Peyer's patch (tissue), 4 donors: ENCODE measurements around the gene SAPCD2. TPM values are rescaled to one million over a fixed set of nuclear protein-coding genes. Genes with fewer than 3 reads are reported as not detected.
A peak's percentile ranks its signal among the peaks of the same experiment; 100 is the strongest.

Source experiments
- DNase-seq, 3 donors: peaks; one replicate each; pipeline ENCODE4 v3.0.0-alpha.2; 2017 to 2019
- H3K27ac ChIP-seq, 4 donors: fragments of 200-600 bp; sonication (generic); one replicate each; pipeline ENCODE4 v1.5.1; 2016 to 2019
- H3K27me3 ChIP-seq, 2 donors: fragments of 200-600 bp; sonication (generic); one replicate each; pipeline ENCODE4 v1.5.1; 2019
- H3K36me3 ChIP-seq, 3 donors: fragments of 200-600 bp; sonication (generic); one replicate each; pipeline ENCODE4 v1.5.1; 2016 to 2019
- H3K4me1 ChIP-seq, 4 donors: fragments of 200-600 bp; sonication (generic); one replicate each; pipeline ENCODE4 v1.5.1; 2016 to 2019
- H3K4me3 ChIP-seq, 4 donors: fragments of 200-600 bp; sonication (generic); 1 replicate in 3 of 4; 2 replicates in 1 of 4; pipeline ENCODE4 v1.5.1; 2016 to 2019; ENCODE audit warnings: mild to moderate bottlenecking in 1 of 4
- H3K9me3 ChIP-seq, 4 donors: fragments of 200-600 bp; sonication (generic); one replicate each; pipeline ENCODE4 v1.5.1; 2016 to 2019; ENCODE audit warnings: mild to moderate bottlenecking in 1 of 4
- CTCF ChIP-seq, 6 experiments: fragments of 450-650 bp in 4 of 6; fragments of 200-600 bp in 2 of 6; sonication (generic) in 1 of 6; IDR thresholded peaks; one replicate each; pipeline ENCODE4 v1.5.1; 2017 to 2019; ENCODE audit warnings: antibody characterized with exemption in 6 of 6, mild to moderate bottlenecking in 3 of 6, moderate library complexity in 1 of 6
- POLR2A ChIP-seq, 2 donors: fragments of 450-650 bp; IDR thresholded peaks; one replicate each; pipeline ENCODE4 v1.5.1; 2017; ENCODE audit warnings: antibody characterized with exemption in 2 of 2, mild to moderate bottlenecking in 2 of 2, moderate library complexity in 2 of 2
- total RNA-seq, 4 donors: library from RNA; depleted of rRNA; stranded (reverse); fragments of >200 nt; gene quantifications; one replicate each; pipeline ENCODE4 v1.1.0, GENCODE V29; 2016

The SAPCD2 gene
- total RNA-seq, 4 donors from 2014 or later: 5.6 to 12.4 (median 7.9) TPM

GRCh38 chr9:137109250-137110146 lies 39.1 kb upstream of the SAPCD2 start:
- DNase-seq: no peak
- peaks cover 0 to 78% (median 0%) of the 10 kb centered on the region in 3 donors for H3K36me3 ChIP-seq
- no peaks in the 10 kb centered on the region for H3K27me3 ChIP-seq
- H3K27ac ChIP-seq: no peak overlapping the region
- no peaks in the 10 kb centered on the region for H3K9me3 ChIP-seq
- H3K4me1 ChIP-seq: peaks cover 0 to 9% (median 4%) of the 10 kb centered on the region in 4 donors
- TF ChIP-seq CTCF (IDR thresholded peaks at IDR 0.05): no peak
- no peak for TF ChIP-seq POLR2A (IDR thresholded peaks at IDR 0.05)
- no peak overlapping the region for H3K4me3 ChIP-seq

GRCh38 chr9:137108608-137109249 lies 38.4 kb upstream of the SAPCD2 start:
- H3K27me3 ChIP-seq: no peaks in the 10 kb centered on the region
- no peak overlapping the region for H3K4me3 ChIP-seq
- no peak for DNase-seq
- TF ChIP-seq POLR2A (IDR thresholded peaks at IDR 0.05): no peak
- no peak for TF ChIP-seq CTCF (IDR thresholded peaks at IDR 0.05)
- H3K9me3 ChIP-seq: no peaks in the 10 kb centered on the region
- peaks cover 0 to 6% (median 2%) of the 10 kb centered on the region in 4 donors for H3K4me1 ChIP-seq
- H3K36me3 ChIP-seq: peaks cover 0 to 86% (median 0%) of the 10 kb centered on the region in 3 donors
- H3K27ac ChIP-seq: no peak overlapping the region

- no peaks in the 10 kb centered on the region for H3K9me3 ChIP-seq
- TF ChIP-seq POLR2A (IDR thresholded peaks at IDR 0.05) (no peak), CTCF (IDR thresholded peaks at IDR 0.05) (no peak)
- H3K27ac ChIP-seq: no peak overlapping the region
- no peak overlapping the region for H3K4me3 ChIP-seq
- no peaks in the 10 kb centered on the region for H3K4me1 ChIP-seq
- no peaks in the 10 kb centered on the region for H3K27me3 ChIP-seq
- DNase-seq: no peak
- peaks cover 0 to 94% (median 0%) of the 10 kb centered on the region in 3 donors for H3K36me3 ChIP-seq
Measured at GRCh38 chr9:137107982-137108381, 37.6 kb upstream of the SAPCD2 start.

- TF ChIP-seq CTCF (IDR thresholded peaks at IDR 0.05): no peak
- no peak for TF ChIP-seq POLR2A (IDR thresholded peaks at IDR 0.05)
- no peaks in the 10 kb centered on the region for H3K27me3 ChIP-seq
- peaks cover 0 to 94% (median 0%) of the 10 kb centered on the region in 3 donors for H3K36me3 ChIP-seq
- peak in 1 of 3 donors; percentile 47 for DNase-seq
- no peak overlapping the region for H3K4me3 ChIP-seq
- no peaks in the 10 kb centered on the region for H3K4me1 ChIP-seq
- H3K27ac ChIP-seq: no peak overlapping the region
- H3K9me3 ChIP-seq: no peaks in the 10 kb centered on the region
Measured at GRCh38 chr9:137107312-137107921, 37.1 kb upstream of the SAPCD2 start.

- Histone ChIP-seq H3K27ac (no peak overlapping the region), H3K4me1 (no peaks in the 10 kb centered on the region), H3K36me3 (peaks cover 0 to 94% (median 0%) of the 10 kb centered on the region in 3 donors), H3K4me3 (no peak overlapping the region), H3K9me3 (no peaks in the 10 kb centered on the region), H3K27me3 (no peaks in the 10 kb centered on the region)
- TF ChIP-seq POLR2A (IDR thresholded peaks at IDR 0.05) (no peak), CTCF (IDR thresholded peaks at IDR 0.05) (no peak)
- DNase-seq: no peak
Measured at GRCh38 chr9:137106662-137107250, 36.4 kb upstream of the SAPCD2 start.
